Stimulated activated CD8-positive, alpha-beta memory T cell treated with anti-CD3 and anti-CD28 coated beads, Interleukin-15, amount 100 ng/mL, for 4 hours (primary cell): ENCODE data around the gene PDSS1.

ENCODE experiments used
- DNase-seq, 2 donors: peaks; one replicate each; pipeline ENCODE4 v3.0.0-alpha.2; 2020; ENCODE audit warnings: low read depth in 2 of 2

Gene PDSS1

GRCh38 chr10:26792758-26793495 lies 95.4 kb downstream of the PDSS1 start:
- no peak for DNase-seq
